ENCODE data around the gene PPP1R12A.

Gene PPP1R12A

GRCh38 chr12:79737875-79738718 lies 196.8 kb downstream of the PPP1R12A start:
- no peaks in the 10 kb centered on the region for H3K9me3 ChIP-seq (ENCODE audit: insufficient read depth, low read length)
- H3K36me3 ChIP-seq (ENCODE audit: insufficient read depth, insufficient read length, low read length): no peaks in the 10 kb centered on the region
- no peaks in the 10 kb centered on the region for H3K4me1 ChIP-seq (ENCODE audit: insufficient read depth, insufficient read length)
- no peak overlapping the region for H3K4me3 ChIP-seq (ENCODE audit: insufficient read length, low read depth)
- no peak for TF ChIP-seq SUZ12 (IDR thresholded peaks at IDR 0.05; ENCODE audit: extremely low read depth, insufficient read depth, insufficient read length)
- TF ChIP-seq YY1 (IDR thresholded peaks at IDR 0.05; ENCODE audit: insufficient read depth, insufficient read length): no peak
- no peak for TF ChIP-seq ZNF274 (IDR thresholded peaks at IDR 0.05; ENCODE audit: low read depth, low read length)
- peak; percentile 36 for DNase-seq (ENCODE audit: low read depth, low spot score)
- no peaks in the 10 kb centered on the region for H3K27me3 ChIP-seq (ENCODE audit: insufficient read depth, insufficient read length)
- H3K9ac ChIP-seq (ENCODE audit: insufficient read length, low read depth): no peak overlapping the region

- Histone ChIP-seq H3K4me1 (ENCODE audit: insufficient read depth, insufficient read length) (no peaks in the 10 kb centered on the region), H3K27me3 (ENCODE audit: insufficient read depth, insufficient read length) (no peaks in the 10 kb centered on the region), H3K36me3 (ENCODE audit: insufficient read depth, insufficient read length, low read length) (no peaks in the 10 kb centered on the region), H3K9ac (ENCODE audit: insufficient read length, low read depth) (no peak overlapping the region), H3K4me3 (ENCODE audit: insufficient read length, low read depth) (no peak overlapping the region), H3K9me3 (ENCODE audit: insufficient read depth, low read length) (no peaks in the 10 kb centered on the region)
- no peak for DNase-seq (ENCODE audit: low read depth, low spot score)
- TF ChIP-seq YY1 (IDR thresholded peaks at IDR 0.05; ENCODE audit: insufficient read depth, insufficient read length) (no peak), ZNF274 (IDR thresholded peaks at IDR 0.05; ENCODE audit: low read depth, low read length) (no peak), SUZ12 (IDR thresholded peaks at IDR 0.05; ENCODE audit: extremely low read depth, insufficient read depth, insufficient read length) (no peak)
Observed at GRCh38 chr12:79732638-79733037, 202.3 kb downstream of the PPP1R12A start.

- H3K4me1 ChIP-seq (ENCODE audit: insufficient read depth, insufficient read length): no peaks in the 10 kb centered on the region
- H3K9me3 ChIP-seq (ENCODE audit: insufficient read depth, low read length): no peaks in the 10 kb centered on the region
- no peak overlapping the region for H3K4me3 ChIP-seq (ENCODE audit: insufficient read length, low read depth)
- TF ChIP-seq YY1 (IDR thresholded peaks at IDR 0.05; ENCODE audit: insufficient read depth, insufficient read length) (no peak), SUZ12 (IDR thresholded peaks at IDR 0.05; ENCODE audit: extremely low read depth, insufficient read depth, insufficient read length) (no peak), ZNF274 (IDR thresholded peaks at IDR 0.05; ENCODE audit: low read depth, low read length) (no peak)
- no peak for DNase-seq (ENCODE audit: low read depth, low spot score)
- no peaks in the 10 kb centered on the region for H3K36me3 ChIP-seq (ENCODE audit: insufficient read depth, insufficient read length, low read length)
- no peak overlapping the region for H3K9ac ChIP-seq (ENCODE audit: insufficient read length, low read depth)
- no peaks in the 10 kb centered on the region for H3K27me3 ChIP-seq (ENCODE audit: insufficient read depth, insufficient read length)
Observed at GRCh38 chr12:79725987-79726386, 208.9 kb downstream of the PPP1R12A start.

All from NT2/D1 (cell line).